Activated naive CD8-positive, alpha-beta T cell (primary cell): ENCODE measurements around the gene CDA.

Experiments
- H3K27ac Mint-ChIP-seq: one replicate; pipeline ENCODE4 v1.8.0; 2021; ENCODE audit warnings: mixed read lengths
- H3K27me3 Mint-ChIP-seq: one replicate; pipeline ENCODE4 v1.8.0; 2021; ENCODE audit warnings: mixed read lengths
- H3K36me3 Mint-ChIP-seq: one replicate; pipeline ENCODE4 v1.8.0; 2021; ENCODE audit warnings: mixed read lengths
- H3K4me1 Mint-ChIP-seq: one replicate; pipeline ENCODE4 v1.8.0; 2021; ENCODE audit warnings: low read depth, mixed read lengths
- H3K4me3 Mint-ChIP-seq: one replicate; pipeline ENCODE4 v1.8.0; 2021; ENCODE audit warnings: mild to moderate bottlenecking, mixed read lengths
- H3K9me3 Mint-ChIP-seq: one replicate; pipeline ENCODE4 v1.8.0; 2021; ENCODE audit warnings: low read depth, mixed read lengths

The CDA gene

GRCh38 chr1:20588634-20589225, at the start of gene CDA:
Gene CDA (plus strand): TSS chr1:20589097. CDS start chr1:20589130, 33 bp downstream.
- Mint-ChIP-seq H3K4me1 (peaks cover 4% of the 10 kb centered on the region), H3K27ac (no peak within 1 kb of the TSS), H3K27me3 (peaks cover 39% of the 10 kb centered on the region), H3K4me3 (no peak within 1 kb of the TSS), H3K9me3 (no peaks in the 10 kb centered on the region), H3K36me3 (peaks cover 2% of the 10 kb centered on the region)

DNA sequence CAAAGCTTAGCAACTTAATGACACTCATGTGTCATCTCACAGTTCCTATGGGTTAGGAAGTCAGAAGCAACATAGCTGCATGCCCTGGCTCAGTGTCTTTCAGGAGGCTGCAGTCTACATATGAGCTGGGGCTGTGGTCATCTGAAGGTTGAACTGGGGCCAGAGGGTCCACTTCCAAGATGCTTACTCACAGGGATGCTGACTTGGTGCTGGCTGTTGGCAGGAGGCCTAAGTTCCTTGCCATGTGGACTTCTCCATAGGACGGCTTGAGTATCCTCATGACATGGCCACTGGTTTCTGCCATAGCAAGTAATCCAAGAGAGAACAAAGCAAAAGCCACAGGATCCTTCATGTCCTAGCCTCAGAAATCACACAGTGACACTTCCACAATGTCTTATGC, 48.6 kb upstream of the CDA start:
- H3K9me3 Mint-ChIP-seq, result no peaks in the 10 kb centered on the region
- no peaks in the 10 kb centered on the region for H3K4me1 Mint-ChIP-seq
- no peak overlapping the region for H3K27ac Mint-ChIP-seq
- peaks cover 16% of the 10 kb centered on the region for H3K27me3 Mint-ChIP-seq
- no peak overlapping the region for H3K4me3 Mint-ChIP-seq
- H3K36me3 Mint-ChIP-seq, result no peaks in the 10 kb centered on the region

GRCh38 chr1:20546637-20547036, 42.3 kb upstream of the CDA start:
- no peaks in the 10 kb centered on the region for H3K36me3 Mint-ChIP-seq
- H3K9me3 Mint-ChIP-seq, result no peaks in the 10 kb centered on the region
- H3K4me1 Mint-ChIP-seq, result no peaks in the 10 kb centered on the region
- H3K4me3 Mint-ChIP-seq, result no peak overlapping the region
- H3K27ac Mint-ChIP-seq, result no peak overlapping the region
- peaks cover 22% of the 10 kb centered on the region for H3K27me3 Mint-ChIP-seq

- no peaks in the 10 kb centered on the region for H3K4me1 Mint-ChIP-seq
Measured at GRCh38 chr1:20551161-20551560, 37.7 kb upstream of the CDA start.

DNA sequence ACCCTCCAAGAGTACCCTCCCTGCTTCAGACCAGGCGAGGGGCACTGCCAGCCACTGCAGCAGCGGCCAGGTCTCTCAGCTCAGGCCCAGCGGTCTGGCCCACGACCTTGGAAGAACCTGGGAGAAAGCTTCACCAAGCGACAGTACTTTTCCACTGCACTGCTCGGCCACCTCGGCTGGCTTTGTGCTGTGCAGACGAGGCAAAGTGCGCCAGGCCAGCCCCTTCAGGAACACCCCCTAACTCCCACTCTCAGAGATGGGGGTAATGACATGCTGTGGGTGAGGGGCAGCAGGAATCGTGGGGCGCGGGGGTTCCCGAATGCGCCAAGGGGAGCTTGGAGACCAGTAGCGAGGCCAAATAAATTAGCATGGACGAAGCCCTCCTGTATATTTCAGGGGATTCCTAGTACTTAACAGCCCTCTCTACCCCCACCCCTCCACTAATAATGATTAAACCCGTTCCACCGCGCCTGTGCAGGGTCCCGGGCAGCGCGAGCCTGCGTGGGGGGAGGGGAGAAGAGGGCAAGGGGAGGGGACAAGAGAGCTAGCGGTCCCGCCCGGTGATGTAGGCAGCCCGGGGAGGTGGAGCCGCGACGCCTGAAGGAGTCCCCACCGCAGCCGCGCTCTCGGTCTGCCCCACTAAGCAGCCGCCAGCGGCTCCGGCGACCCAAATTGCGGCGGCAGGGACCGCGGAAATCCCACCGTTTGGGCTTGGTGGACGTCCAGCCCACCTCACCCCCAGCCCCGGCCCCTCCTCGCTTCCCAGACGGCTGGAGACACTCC, 36.8 kb upstream of the CDA start, which contains the start of gene FAM43B:
Gene FAM43B (plus strand): TSS at position 629 of the 783 bp plus-strand sequence. CDS start 401 bp downstream, outside the sequence.
- Mint-ChIP-seq H3K4me1 (no peaks in the 10 kb centered on the region), H3K9me3 (no peaks in the 10 kb centered on the region), H3K4me3 (no peak within 1 kb of the TSS), H3K36me3 (no peaks in the 10 kb centered on the region), H3K27me3 (peaks cover 17% of the 10 kb centered on the region), H3K27ac (no peak within 1 kb of the TSS)

More at GRCh38 chr1:20551161-20551560, 37.7 kb upstream of the CDA start:
- Mint-ChIP-seq H3K36me3 (no peaks in the 10 kb centered on the region), H3K27ac (no peak overlapping the region), H3K9me3 (no peaks in the 10 kb centered on the region), H3K27me3 (peaks cover 22% of the 10 kb centered on the region), H3K4me3 (no peak overlapping the region)

GRCh38 chr1:20552728-20553445, 36.0 kb upstream of the CDA start:
- Mint-ChIP-seq H3K27ac (no peak overlapping the region), H3K27me3 (peaks cover 17% of the 10 kb centered on the region), H3K36me3 (no peaks in the 10 kb centered on the region), H3K9me3 (no peaks in the 10 kb centered on the region), H3K4me1 (no peaks in the 10 kb centered on the region), H3K4me3 (no peak overlapping the region)

GRCh38 chr1:20555025-20555757, 33.7 kb upstream of the CDA start:
- Mint-ChIP-seq H3K36me3 (no peaks in the 10 kb centered on the region), H3K4me1 (no peaks in the 10 kb centered on the region), H3K4me3 (no peak overlapping the region), H3K27me3 (peaks cover 17% of the 10 kb centered on the region), H3K27ac (no peak overlapping the region), H3K9me3 (no peaks in the 10 kb centered on the region)

GRCh38 chr1:20555758-20556120, 33.2 kb upstream of the CDA start:
- Mint-ChIP-seq H3K27me3 (peaks cover 19% of the 10 kb centered on the region), H3K36me3 (no peaks in the 10 kb centered on the region), H3K4me3 (no peak overlapping the region)

GRCh38 chr1:20558191-20558590, 30.7 kb upstream of the CDA start:
- H3K9me3 Mint-ChIP-seq, result no peaks in the 10 kb centered on the region
- no peaks in the 10 kb centered on the region for H3K4me1 Mint-ChIP-seq
- H3K27me3 Mint-ChIP-seq, result peaks cover 21% of the 10 kb centered on the region
- H3K4me3 Mint-ChIP-seq, result no peak overlapping the region
- H3K36me3 Mint-ChIP-seq, result no peaks in the 10 kb centered on the region
- no peak overlapping the region for H3K27ac Mint-ChIP-seq

More at GRCh38 chr1:20555758-20556120, 33.2 kb upstream of the CDA start:
- H3K27ac Mint-ChIP-seq, result no peak overlapping the region
- H3K4me1 Mint-ChIP-seq, result no peaks in the 10 kb centered on the region
- H3K9me3 Mint-ChIP-seq, result no peaks in the 10 kb centered on the region

GRCh38 chr1:20560966-20561365, 27.9 kb upstream of the CDA start:
- H3K4me1 Mint-ChIP-seq, result no peaks in the 10 kb centered on the region
- no peak overlapping the region for H3K4me3 Mint-ChIP-seq
- H3K27me3 Mint-ChIP-seq, result peaks cover 15% of the 10 kb centered on the region
- H3K36me3 Mint-ChIP-seq, result no peaks in the 10 kb centered on the region
- no peaks in the 10 kb centered on the region for H3K9me3 Mint-ChIP-seq
- H3K27ac Mint-ChIP-seq, result no peak overlapping the region

GRCh38 chr1:20565234-20565633, 23.7 kb upstream of the CDA start:
- Mint-ChIP-seq H3K9me3 (no peaks in the 10 kb centered on the region), H3K27ac (no peak overlapping the region), H3K36me3 (peaks cover 2% of the 10 kb centered on the region), H3K4me3 (no peak overlapping the region), H3K4me1 (no peaks in the 10 kb centered on the region), H3K27me3 (peaks cover 17% of the 10 kb centered on the region)

DNA sequence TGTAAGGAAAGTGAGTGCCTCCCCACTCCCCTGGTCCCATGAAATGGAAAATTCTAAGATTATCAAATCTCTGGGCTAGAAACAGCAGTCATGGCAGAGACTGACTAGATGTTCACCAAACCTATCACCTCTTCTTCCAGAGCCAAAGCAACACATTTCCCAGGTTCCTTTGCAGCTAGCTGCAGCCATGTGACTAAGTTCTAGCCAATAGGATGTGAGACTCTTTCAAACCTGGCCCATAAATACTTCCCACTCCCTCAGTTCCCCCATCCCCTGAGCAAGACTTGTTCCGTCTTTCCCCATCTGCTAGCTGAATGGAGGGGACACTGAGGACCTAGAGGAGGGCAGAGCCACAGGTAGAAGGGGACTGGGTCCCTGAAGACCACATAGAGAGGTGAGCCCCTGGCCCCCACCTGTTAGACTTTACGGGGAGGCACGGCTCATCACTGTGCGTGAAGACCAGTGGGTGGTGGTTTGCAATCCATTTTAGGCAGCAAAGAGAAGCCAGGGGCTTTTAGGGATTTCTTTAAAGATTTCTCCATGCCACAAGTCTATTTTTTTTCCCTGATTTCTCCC, 19.3 kb upstream of the CDA start:
- Mint-ChIP-seq H3K9me3 (no peaks in the 10 kb centered on the region), H3K27me3 (peaks cover 21% of the 10 kb centered on the region), H3K27ac (no peak overlapping the region), H3K4me3 (no peak overlapping the region), H3K36me3 (peaks cover 2% of the 10 kb centered on the region), H3K4me1 (peaks cover 4% of the 10 kb centered on the region)

DNA sequence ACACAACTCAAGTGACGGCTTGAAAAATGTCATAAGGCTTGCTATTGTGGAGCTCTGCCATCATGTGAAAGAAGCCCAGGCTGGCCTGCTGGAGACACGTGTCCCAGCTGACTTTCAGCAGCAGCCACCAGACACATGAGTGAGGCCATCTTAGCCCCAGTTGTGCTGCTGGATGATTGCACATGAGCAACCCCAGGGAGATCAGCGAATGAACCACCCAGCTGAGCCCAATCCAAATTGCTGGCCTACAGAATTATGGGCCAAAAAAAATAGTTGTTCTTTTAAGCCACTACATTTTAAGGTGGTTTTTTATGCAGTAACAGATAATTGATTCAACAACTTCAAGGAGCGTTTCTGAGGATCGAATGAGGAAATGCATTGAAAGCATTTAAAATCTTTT, 17.5 kb upstream of the CDA start:
- Mint-ChIP-seq H3K27me3 (peaks cover 18% of the 10 kb centered on the region), H3K9me3 (no peaks in the 10 kb centered on the region), H3K4me3 (no peak overlapping the region), H3K4me1 (peaks cover 4% of the 10 kb centered on the region), H3K27ac (no peak overlapping the region), H3K36me3 (peaks cover 2% of the 10 kb centered on the region)

DNA sequence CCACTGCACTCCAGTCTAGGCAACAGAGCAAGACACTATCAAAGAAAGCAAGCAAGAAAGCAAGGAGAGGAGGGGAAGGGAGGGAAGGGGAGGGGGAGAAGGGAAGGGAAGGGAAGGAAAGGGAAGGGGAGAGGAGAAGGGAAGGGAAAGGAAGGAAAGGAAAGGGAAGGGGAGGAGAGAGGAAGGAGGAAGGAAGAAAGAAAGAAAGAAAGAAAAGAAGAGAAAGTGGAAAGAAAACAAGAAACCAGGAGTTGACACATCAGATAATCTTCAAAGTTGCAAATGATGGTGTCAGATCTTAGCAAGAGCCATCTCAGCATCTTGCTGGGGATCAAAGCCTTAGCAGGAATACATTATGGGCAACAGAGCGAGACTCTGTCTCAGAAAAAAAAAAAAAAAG, 14.9 kb upstream of the CDA start:
- no peak overlapping the region for H3K27ac Mint-ChIP-seq

More for the DNA sequence above, 14.9 kb upstream of the CDA start:
- no peak overlapping the region for H3K4me3 Mint-ChIP-seq
- H3K9me3 Mint-ChIP-seq, result no peaks in the 10 kb centered on the region
- peaks cover 16% of the 10 kb centered on the region for H3K27me3 Mint-ChIP-seq
- peaks cover 4% of the 10 kb centered on the region for H3K4me1 Mint-ChIP-seq
- H3K36me3 Mint-ChIP-seq, result peaks cover 2% of the 10 kb centered on the region
